ENCODE results near the gene RAB11FIP4.

Gene RAB11FIP4

DNA sequence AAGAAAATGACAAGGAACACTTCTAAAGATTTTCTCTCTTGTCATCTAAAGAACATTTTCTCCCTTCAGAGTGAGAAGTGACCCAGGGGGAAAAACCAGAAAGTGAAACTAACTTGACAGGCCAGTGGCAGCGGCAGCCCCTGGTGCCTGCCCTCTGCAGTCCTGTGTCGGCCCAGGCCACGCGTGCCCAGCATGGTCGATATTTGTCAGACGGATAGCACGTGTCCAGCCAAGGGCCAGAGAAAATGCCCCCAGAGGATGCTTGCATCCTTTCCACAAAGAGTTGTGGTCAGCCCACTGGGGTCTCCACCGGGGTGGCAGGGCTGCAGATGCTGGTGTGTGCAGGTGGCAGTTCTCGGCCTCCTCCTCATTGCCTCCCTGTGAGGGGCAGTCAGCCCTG, 176.6 kb downstream of the RAB11FIP4 start:
- intact Hi-C loops (cut with DNase I): no loop called here
- DNase-seq: peak in 2 of 10 donors; percentile 66 to 78

DNA sequence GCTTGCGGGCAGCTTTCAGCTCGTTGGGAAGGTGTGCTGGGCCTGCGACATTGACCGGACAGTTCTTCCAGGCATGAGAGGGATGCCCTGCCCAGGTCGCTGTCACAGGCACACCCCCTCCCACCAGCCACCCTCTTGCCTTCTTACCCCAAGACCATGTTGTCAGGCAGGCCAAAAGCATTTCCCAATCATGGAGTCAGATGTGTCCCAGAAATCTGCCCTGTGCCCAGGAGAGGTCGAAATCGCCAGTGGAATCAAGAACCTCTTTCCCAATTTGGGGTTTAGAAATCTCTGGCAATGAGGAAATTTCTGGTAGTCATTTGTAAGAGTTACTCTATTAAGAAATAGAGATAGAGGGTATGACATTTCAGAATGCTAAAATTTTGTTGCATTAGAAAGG, 177.1 kb downstream of the RAB11FIP4 start:
- intact Hi-C loops (cut with DNase I): no loop called here
- peak in 1 of 10 donors; percentile 78 for DNase-seq

DNA sequence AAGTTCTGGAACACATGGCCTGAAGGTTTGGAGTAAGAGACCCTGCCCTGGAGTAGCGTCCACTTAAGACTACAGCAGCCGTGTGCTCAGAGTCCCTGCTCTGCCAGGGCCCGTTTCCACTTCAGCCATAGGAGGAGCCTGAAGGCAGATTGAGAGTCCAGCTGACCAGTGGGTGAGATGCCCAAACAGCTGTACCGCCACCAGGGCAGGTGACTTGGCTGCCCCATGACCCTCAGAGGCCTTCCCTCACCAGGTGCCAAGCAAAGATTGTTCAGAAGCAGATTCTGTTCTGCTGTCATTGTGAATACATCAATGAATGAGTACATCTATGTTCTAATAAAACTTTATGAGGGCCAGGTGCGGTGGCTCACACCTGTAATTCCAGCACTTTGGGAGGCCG, 178.8 kb downstream of the RAB11FIP4 start:
- intact Hi-C loops (cut with DNase I): no loop called here

DNA sequence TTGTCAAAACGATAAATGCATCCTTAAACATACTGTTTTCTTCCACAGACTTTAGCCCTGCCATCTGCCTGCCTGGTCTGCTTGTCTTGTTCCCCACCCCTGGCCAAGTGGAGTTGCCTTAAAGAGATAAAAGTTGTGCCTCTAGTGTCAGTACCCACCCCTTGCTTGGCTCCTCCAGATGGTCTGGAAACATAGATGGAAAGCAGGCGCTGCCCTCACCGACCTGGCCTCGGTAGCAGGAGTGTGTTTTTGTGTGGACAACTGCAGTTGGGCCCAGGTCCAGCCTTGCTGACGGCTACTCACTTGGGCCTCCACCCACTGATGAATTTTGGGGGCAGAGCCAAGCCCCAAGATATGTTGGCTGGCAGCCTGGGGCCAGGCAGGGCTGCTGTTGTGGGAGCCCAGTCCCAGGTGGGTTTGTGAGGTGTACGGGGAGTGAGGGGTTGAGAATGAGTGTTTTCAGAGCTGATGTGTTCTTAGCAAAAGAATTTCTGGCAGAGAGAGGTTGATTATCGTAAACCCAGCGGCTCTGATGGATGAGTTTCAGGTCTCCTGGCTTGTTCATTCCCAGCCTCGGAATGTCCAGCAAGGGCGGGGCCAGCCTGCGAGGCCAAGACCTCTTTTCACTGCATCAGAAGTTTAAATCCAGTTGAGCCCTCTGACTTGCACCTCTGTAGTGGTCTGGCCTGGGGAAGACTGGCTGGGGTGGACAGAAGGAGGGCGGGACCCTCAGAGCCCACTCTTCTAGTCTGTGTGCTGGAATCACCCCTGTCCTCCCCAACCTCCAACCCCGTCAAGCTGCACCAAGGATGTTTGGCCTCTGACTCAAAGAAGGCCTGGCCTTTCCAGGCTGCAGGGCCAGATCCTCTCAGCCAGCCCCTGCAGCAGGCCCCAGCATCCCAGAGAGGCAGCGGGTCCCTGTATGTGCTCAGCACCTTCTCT, 179.7 kb downstream of the RAB11FIP4 start:
- DNase-seq: peak in 2 of 10 donors; percentile 64 to 77
- intact Hi-C loops (cut with DNase I): no loop called here

More for the DNA sequence above, 178.8 kb downstream of the RAB11FIP4 start:
- peak in 1 of 10 donors; percentile 57 for DNase-seq

DNA sequence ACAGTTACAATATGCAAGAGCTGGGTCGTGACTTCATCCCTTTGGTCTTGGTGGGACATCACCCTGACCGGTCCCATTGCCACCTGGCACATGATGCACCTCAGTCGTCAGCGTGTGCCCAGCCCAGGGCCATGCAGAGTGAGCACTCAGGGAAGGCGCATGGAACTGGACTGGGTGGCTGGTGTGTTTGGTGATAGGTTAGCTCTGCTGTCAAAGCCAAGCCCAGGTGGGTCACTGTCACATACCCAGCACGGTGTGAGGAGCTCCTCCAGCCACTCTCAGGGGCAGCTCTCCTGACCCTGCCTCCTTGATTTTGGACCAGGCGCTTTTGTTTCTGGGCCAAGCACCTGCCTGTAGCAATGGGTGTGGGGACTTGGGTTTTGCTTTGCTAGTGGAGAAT, 180.9 kb downstream of the RAB11FIP4 start:
- DNase-seq: peak in 2 of 10 donors; percentile 52 to 63
- intact Hi-C loops (cut with DNase I): no loop called here

DNA sequence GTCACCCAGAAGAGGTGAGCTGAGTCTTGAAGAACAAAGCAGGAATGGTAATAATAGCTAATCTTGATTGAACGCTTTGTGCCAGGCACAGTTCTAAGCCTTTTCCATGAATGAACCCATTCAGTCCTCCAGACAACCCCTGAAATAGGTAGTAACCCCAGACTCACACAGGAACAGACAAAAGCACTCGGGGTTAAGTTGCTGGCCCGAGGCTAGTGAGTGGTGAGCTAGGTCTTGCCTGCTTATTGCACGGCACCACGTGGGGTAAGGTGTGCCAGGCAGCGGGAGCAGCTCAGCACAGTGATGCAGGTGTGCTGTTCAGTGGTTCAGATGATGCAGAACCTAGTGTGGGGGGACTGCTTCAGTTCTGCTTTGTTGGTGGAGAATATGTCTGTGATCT, 181.6 kb downstream of the RAB11FIP4 start:
- intact Hi-C loops (cut with DNase I): no loop called here
- DNase-seq: peak in 1 of 10 donors; percentile 8

DNA sequence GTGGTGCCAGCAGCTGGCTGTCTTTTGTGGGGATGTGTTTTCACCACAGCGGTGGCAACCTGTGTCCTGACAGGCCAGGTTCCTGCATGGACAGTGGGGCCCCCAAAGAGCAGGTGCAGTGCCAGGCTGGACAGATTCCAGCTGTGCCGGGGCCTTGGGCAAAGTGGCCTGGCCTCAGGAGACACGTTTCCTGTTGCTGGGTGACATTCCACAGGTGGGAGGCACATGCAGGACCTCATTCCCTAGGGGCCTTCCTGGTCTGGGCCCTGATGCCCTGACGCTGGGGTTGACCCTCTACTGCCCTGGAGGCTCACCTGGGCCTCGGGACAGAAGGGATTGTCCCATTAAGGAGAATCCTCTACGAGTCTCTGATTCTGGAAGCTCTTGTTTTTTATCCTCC, 182.4 kb downstream of the RAB11FIP4 start:
- peak in 1 of 10 donors; percentile 38 for DNase-seq
- intact Hi-C loops (cut with DNase I): no loop called here

DNA sequence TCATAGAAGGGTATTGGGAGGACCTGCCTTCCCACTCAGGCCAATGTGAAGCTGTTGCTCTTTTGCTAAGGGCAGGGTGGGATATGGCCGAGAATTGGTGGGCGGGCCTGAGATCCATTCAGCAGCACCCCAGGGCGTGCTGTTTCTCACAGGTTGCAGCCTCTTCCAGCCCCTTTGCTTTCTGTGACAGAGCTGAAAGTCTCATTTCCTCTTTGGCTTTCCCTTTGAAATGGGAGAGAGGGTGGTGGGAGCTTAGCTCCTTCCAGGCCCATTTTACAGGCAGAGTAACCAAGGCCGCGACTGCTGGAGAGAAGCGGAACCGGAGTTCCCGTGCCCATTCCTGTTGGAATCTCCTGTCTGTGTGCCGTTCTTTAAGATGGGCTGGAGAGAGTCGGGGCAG, 183.0 kb downstream of the RAB11FIP4 start:
- DNase-seq: peak in 1 of 10 donors; percentile 48
- intact Hi-C loops (cut with DNase I): no loop called here

DNA sequence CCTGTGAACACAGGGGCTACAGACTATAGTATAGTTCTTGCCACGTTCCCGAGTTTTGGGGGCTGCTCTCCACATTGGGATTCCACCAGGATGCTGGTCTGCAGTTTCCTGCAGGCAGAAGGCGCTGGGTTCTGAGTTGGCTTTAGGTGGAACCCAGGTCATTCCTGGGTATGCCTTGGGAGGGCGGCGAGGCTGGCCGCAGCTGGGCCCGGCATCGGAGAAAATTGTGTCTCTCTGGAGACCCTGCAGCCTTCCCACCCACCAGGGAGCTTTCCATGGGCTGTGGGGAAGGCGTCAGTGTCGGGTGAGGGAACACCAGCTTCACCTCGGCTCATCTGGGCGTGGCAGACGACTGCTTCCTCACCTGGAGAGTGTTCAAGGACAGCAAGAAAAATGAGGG, 183.6 kb downstream of the RAB11FIP4 start:
- DNase-seq: peak in 1 of 10 donors; percentile 23
- intact Hi-C loops (cut with DNase I): no loop called here

DNA sequence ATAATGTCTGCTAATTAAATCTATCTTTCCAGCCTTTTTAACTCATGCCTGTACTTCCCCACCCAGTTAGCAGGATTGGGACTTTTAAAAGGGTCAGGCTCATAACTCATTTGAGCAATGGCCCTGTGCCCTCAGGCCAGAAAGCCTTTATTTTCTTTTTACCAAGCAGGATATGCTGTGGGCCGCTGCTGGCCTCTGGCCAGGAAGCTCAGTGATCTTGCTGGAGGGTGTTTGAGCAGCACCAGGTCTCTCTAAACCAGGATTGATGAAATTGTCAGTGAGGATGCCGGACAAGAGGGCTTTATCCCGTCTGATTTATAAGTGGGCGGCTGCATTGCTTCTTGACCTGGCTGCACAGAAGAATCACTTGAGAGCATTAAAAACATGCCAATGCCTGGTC, 187.8 kb downstream of the RAB11FIP4 start:
- peak in 2 of 10 donors; percentile 27 to 42 for DNase-seq
- intact Hi-C loops (cut with DNase I): no loop called here

DNA sequence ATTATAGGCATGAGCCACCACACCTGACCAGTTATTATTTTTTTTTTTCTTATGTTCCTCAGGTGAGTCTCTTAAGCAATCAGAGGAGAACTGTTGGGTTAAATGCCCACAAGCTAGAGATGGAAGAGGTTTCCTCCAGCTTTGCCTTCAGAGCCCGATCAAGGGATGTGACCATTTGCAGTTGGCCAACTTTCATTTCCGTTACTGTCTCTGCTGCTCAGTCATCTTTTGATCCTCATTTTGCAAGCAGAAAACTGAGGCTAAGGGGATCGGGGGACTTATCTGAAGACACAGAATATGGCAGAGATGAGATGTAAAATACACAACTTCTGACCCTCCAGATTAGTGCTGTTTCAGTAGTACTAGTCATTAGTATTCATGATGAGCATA, 188.8 kb downstream of the RAB11FIP4 start:
- intact Hi-C loops (cut with DNase I): no loop called here
- DNase-seq: peak in 1 of 10 donors; percentile 1

DNA sequence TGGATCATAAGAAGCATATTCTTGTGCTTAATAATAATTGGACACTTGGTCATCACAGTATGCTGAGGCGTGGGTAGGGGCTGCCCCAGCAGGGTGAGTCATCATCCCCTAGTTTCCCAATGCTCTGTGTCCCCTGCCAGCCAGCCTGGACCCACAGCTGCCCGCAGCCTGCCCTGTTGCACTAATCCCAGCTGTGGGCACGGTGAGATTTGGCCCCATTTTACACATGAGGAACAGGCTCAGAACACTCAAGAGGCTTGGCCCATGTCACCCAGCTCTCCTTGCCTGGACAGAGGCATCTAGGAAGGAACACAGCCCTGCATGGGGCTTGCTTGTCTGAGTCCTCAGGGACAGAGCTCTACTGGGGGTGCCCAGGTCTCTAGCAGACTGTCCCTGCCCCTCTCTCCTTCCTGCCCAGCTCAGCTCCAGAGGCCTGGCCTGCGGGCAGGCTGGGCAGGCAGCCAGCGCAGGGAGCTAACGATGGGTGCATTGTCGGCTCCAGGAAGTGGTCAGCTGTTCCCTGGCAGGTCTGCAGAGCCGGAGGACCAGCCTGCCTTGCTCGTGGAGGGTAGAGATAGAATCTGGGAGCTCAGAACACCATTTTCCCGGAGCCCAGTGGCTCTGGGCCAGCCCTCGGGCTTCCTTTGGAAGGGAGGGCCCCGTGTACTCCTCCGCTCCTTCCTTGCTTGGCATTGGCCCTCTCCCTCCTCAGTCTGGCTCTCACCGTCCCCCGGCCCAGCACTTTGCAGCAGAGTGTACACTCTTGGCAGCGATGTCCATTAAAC, 189.4 kb downstream of the RAB11FIP4 start:
- intact Hi-C loops (cut with DNase I): no loop called here
- DNase-seq: peak; percentile 35 to 93 (median 64)

DNA sequence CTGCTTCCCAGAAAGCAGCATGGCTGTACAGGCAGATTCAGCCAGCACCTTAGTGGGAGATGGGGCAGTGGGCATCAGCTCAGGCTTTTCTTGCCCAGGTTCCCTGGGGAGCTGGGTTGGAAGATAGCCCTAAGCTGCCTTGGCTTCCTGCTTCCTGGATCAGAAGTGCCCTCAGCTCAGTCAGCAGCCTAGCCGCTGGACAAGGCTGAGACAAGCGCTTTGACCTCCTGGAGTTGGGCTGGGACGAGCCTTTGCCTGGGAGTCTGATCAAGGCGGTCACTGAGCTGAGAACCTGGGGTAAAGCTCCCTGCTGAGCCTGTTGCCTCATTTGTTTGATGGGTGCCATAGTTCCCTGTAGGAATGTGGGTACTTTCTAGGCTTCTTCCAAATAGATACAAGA, 190.0 kb downstream of the RAB11FIP4 start:
- no peak for DNase-seq

DNA sequence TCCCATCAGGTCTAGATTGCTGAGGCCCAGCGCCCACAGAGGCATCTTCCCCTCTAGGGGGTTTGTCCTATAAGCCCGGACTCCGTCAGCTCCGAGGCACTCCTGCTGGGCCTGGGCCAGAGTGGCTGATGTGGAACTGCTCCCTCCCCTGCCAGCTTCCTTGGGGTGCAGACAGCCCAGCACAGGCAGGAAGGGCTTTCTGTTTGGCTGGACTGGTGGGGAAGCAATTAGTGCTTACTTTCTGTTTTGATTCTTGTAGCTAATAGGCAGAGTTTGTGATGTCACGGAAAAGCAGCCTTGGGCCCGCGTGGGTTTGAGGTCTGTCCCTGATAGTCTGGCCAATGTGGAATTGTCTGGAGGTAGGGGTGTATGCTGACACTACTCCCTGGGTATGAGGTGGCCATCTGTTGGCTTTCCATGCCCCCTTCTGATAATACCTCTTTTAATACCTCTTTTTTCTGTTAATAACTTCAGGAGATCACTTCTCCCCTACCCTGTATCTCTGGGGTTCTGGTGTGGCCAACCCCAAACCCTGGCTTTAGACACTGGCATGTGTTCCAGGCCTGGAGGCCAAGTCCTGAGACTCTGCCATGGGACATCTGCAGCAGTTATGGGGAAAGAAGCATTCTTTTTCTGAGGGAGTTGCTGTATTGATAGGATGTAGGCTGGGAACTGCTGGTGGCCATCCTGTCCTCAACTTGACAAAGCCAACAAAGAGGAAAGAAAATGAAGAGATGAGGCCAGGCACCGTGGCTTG, 190.9 kb downstream of the RAB11FIP4 start:
- intact Hi-C loops (cut with DNase I): no loop called here
- peak in 6 of 10 donors; percentile 41 to 93 (median 61) for DNase-seq

More for the DNA sequence above, 190.0 kb downstream of the RAB11FIP4 start:
- intact Hi-C loops (cut with DNase I): no loop called here

DNA sequence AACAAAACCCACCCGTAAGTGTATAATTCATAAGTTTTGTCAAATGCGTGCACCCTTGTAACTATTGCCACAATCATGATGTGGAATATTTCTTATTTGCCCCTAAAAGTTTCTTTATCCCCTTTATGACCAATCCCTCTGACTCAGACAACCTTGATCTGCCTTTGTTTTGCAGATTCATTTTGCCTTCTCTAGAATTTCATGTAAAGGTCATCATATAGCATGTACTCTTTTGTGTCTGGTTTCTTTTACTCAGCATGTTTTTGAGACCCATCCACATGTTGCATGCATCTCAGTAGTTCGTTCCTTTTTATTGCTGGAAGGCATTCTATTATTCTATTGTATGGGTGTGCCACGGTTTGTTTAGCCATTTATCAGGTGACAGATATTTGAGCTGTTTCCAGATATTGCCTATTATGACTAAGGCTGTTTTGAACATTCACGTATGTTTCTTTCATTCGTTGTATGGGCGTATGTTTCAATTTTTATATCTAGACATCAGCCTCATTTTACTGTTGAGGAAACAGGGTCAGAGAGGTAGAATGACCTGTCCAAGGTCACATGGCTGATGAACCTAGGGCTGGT, 192.4 kb downstream of the RAB11FIP4 start:
- intact Hi-C loops (cut with DNase I): no loop called here
- peak in 1 of 10 donors; percentile 4 for DNase-seq

DNA sequence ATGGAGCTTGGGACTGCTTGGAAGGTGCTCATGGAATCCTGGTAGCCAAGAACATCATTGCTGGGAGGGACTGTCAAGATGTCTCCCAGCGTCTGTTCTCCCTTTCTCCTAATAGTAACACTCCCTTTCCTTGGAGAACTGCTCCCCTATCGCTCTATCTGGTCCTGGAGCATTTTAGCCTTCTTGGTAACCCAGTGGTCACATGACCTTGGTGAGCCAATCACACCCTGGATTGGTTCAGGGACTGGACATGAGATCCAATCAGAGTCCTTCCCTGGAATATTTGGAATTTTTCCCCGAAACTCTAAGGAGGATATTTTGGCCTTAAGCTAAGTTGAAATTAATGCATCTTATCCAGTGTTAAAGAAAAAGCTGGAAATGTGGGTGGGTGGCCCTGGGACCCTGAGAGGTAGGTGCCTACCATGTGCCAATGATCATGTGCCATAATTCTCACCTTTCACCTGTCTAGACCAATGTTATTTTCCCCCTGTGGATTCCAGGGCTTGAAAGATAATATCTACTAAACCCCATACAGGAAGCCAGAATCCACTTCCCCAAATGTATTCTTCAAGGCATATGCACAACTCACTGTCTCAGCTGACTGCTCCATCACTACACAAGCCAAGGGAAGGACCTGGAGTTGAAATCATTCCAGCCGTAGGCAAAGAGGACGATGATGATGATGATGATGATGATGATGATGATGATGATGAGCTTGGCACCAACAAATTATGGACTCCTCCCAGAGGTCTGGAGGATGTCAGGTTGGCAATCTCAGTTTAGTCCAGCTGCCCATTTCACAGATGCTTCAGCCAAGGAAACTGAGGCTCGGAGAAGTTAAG, 193.2 kb downstream of the RAB11FIP4 start:
- intact Hi-C loops (cut with DNase I): no loop called here

DNA sequence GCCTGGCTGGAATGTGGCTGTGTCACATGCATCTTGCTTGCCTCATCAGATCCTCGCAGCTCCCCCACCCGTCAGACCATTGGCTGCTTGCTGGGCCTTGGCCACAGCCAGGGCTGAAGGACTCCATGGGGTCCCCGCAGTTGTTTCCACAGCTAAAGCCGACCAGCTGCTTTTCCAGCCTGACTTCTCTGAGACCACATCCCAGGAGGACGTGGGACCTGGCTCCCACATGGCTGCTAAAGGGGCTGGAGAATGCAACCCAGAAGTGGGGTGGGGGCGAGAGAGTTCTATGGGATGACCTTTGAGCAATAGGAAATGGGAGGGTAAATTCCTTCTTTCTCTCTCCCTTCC, 193.8 kb downstream of the RAB11FIP4 start:
- peak in 2 of 10 donors; percentile 48 to 52 for DNase-seq
- intact Hi-C loops (cut with DNase I): no loop called here

More for the DNA sequence above, 193.2 kb downstream of the RAB11FIP4 start:
- DNase-seq: peak in 2 of 10 donors; percentile 0 to 7

DNA sequence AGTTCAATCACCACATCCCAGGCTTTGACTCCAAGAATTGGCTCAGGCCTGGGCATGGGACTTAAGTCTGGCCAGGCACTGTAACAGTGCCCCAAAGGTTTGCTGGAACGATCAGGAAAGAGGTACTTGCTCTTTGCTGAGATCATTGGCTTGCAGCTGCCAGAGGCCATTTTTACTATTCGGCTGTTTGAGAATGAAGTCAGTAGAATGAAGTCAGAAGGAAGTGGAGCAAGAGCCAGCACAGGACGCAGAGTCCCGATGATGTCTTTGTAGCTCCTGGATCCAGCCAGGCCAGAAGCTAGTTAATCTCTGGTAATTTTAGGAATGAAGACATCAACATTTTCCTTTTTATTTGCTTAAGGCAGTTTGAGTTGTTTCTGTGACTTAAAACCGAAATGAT, 195.5 kb downstream of the RAB11FIP4 start:
- intact Hi-C loops (cut with DNase I): no loop called here
- peak in 2 of 10 donors; percentile 9 to 22 for DNase-seq

DNA sequence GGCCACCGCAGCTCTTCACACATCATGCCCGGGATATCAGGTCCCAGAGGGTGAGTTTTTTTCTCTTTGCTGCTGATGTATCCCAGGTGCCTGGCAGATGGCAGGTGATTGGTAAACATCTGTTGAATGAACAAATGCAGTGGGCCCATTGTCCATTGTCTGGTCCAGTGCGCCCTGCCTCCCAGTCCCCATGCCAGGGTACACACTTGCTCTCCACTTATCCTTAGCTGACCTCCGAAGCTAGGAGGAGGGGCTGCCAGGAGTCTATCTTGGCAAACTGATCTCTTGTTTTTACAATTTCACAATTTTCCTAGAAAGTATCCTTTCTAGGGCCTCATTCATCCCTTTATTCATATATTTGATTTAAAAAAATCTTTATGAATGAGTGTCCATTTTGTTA, 196.0 kb downstream of the RAB11FIP4 start:
- DNase-seq: peak in 2 of 10 donors; percentile 24 to 31
- intact Hi-C loops (cut with DNase I): no loop called here
